NB4 (cell line): ENCODE data around the gene RAPSN.

ENCODE experiments used
- POLR2A ChIP-seq: IDR thresholded peaks from 2 replicates; pipeline ENCODE4 v1.6.1; 2011; ENCODE audit warnings: mild to moderate bottlenecking; ENCODE audit not compliant: insufficient read length; ENCODE audit errors: extremely low read depth
- TF ChIP-seq, protein P1 (sequence below): IDR thresholded peaks from one replicate; pipeline ENCODE4 v1.5.1; 2012; ENCODE audit warnings: low read depth, low read length

GRCh38 chr11:47485107-47485506 is 36.2 kb upstream of the RAPSN start:
- TF ChIP-seq, protein P1, sequence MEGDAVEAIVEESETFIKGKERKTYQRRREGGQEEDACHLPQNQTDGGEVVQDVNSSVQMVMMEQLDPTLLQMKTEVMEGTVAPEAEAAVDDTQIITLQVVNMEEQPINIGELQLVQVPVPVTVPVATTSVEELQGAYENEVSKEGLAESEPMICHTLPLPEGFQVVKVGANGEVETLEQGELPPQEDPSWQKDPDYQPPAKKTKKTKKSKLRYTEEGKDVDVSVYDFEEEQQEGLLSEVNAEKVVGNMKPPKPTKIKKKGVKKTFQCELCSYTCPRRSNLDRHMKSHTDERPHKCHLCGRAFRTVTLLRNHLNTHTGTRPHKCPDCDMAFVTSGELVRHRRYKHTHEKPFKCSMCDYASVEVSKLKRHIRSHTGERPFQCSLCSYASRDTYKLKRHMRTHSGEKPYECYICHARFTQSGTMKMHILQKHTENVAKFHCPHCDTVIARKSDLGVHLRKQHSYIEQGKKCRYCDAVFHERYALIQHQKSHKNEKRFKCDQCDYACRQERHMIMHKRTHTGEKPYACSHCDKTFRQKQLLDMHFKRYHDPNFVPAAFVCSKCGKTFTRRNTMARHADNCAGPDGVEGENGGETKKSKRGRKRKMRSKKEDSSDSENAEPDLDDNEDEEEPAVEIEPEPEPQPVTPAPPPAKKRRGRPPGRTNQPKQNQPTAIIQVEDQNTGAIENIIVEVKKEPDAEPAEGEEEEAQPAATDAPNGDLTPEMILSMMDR: no peak
- no peak for TF ChIP-seq POLR2A
